OCI-LY7 (cell line): ENCODE results near the gene KIF16B. TPM values are rescaled to one million over a fixed set of nuclear protein-coding genes. Genes with fewer than 3 reads are reported as not detected.

ENCODE experiments used
- BruUV-seq: library from RNA; stranded (reverse); fragments of 400-500 nt; replicated peaks from 2 replicates; lab custom pipeline; 2021; lab: Mats Ljungman, UMichigan
- CTCF ChIA-PET: fragments of 300-600 bp; sonication (Branson Sonifier 250); formaldehyde crosslinking; loops from one replicate; lab custom pipeline; 2022; ENCODE audit warnings: antibody characterized with exemption; ENCODE audit not compliant: unreplicated experiment; lab: Charles Lee
- POLR2A ChIA-PET: fragments of 300-600 bp; sonication (Branson Sonifier 250); formaldehyde crosslinking; loops from one replicate; lab custom pipeline; 2022; ENCODE audit warnings: antibody characterized with exemption; lab: Charles Lee
- DNase-seq: peaks from one replicate; pipeline ENCODE4 v3.0.0-alpha.2; 2015; ENCODE audit warnings: low spot score
- H2AFZ ChIP-seq: fragments of 200-600 bp; sonication (generic), shearing (Covaris generic); 2 replicates; pipeline ENCODE4 v1.6.1; 2014; ENCODE audit warnings: mild to moderate bottlenecking, antibody characterized with exemption, low read length, moderate library complexity
- H3K27ac ChIP-seq: fragments of 200-600 bp; sonication (generic); 2 replicates; pipeline ENCODE4 v1.5.1; 2014; ENCODE audit warnings: mixed run types, low read depth, mild to moderate bottlenecking, moderate library complexity, low read length, inconsistent platforms; ENCODE audit not compliant: poor library complexity, severe bottlenecking
- H3K36me3 ChIP-seq: fragments of 200-600 bp; sonication (generic); 2 replicates; pipeline ENCODE4 v1.6.1; 2014; ENCODE audit warnings: mild to moderate bottlenecking, antibody characterized with exemption, low read length, moderate library complexity, mixed read lengths; ENCODE audit not compliant: insufficient read depth
- H3K4me1 ChIP-seq: fragments of 200-600 bp; sonication (generic); 2 replicates; pipeline ENCODE4 v1.5.1; 2014; ENCODE audit warnings: mild to moderate bottlenecking, low read length; ENCODE audit not compliant: insufficient read depth, poor library complexity, severe bottlenecking
- H3K4me2 ChIP-seq: fragments of 200-600 bp; sonication (generic); 2 replicates; pipeline ENCODE4 v1.6.1; 2014; ENCODE audit warnings: mild to moderate bottlenecking, low read length
- H3K4me3 ChIP-seq: fragments of 200-600 bp; sonication (generic); 2 replicates; pipeline ENCODE4 v1.5.1; 2014; ENCODE audit warnings: mild to moderate bottlenecking, low read depth, low read length; ENCODE audit not compliant: poor library complexity, severe bottlenecking
- H3K79me2 ChIP-seq: fragments of 200-600 bp; sonication (generic); 2 replicates; pipeline ENCODE4 v1.6.1; 2016; ENCODE audit warnings: low read depth, mild to moderate bottlenecking, low read length, moderate library complexity, mixed read lengths; ENCODE audit not compliant: insufficient read depth
- H3K9me2 ChIP-seq: fragments of 200-600 bp; sonication (generic); 2 replicates; pipeline ENCODE4 v1.6.1; 2016; ENCODE audit warnings: mild to moderate bottlenecking, low read length, mixed read lengths; ENCODE audit not compliant: insufficient read depth
- H3K9me3 ChIP-seq: fragments of 200-600 bp; sonication (generic); 2 replicates; pipeline ENCODE4 v1.6.1; 2014; ENCODE audit warnings: mild to moderate bottlenecking, mixed run types, low read length, mixed read lengths
- H4K20me1 ChIP-seq: fragments of 200-600 bp; sonication (generic); 2 replicates; pipeline ENCODE4 v1.6.1; 2014; ENCODE audit warnings: mild to moderate bottlenecking, antibody characterized with exemption, low read length, moderate library complexity, mixed read lengths; ENCODE audit not compliant: insufficient read depth
- CTCF ChIP-seq: fragments of 200-600 bp; sonication (generic); conservative IDR thresholded peaks from 2 replicates; pipeline ENCODE4 v1.5.1; 2014; ENCODE audit warnings: mild to moderate bottlenecking, antibody characterized with exemption, low read length, moderate library complexity, mixed read lengths
- EZH2phosphoT487 ChIP-seq: fragments of 200-600 bp; sonication (generic); IDR thresholded peaks from 2 replicates; pipeline ENCODE4 v1.6.1; 2018; ENCODE audit warnings: low read depth, borderline replicate concordance, mild to moderate bottlenecking, mixed run types, antibody characterized with exemption, low read length, moderate library complexity, mixed read lengths
- intact Hi-C: fragments of 100-400 bp; cut with micrococcal nuclease; formaldehyde crosslinking; loops from one replicate; pipeline ENCODE4 v1.10.0; 2022; ENCODE audit not compliant: unreplicated experiment
- total RNA-seq, 2 experiments: library from RNA; depleted of rRNA in 1 of 2; stranded (reverse); fragments of >200 nt in 1 of 2; shearing (Covaris generic) in 1 of 2; gene quantifications; 2 replicates each; pipeline ENCODE4 v1.2.3, GENCODE V29; 2014 to 2022

KIF16B gene
- total RNA-seq, 2 experiments from 2014 or later, result 6.2 to 11.2 TPM

- ChIA-PET POLR2A (no interaction called here), CTCF (no interaction called here)
- H4K20me1 ChIP-seq, result no peaks in the 10 kb centered on the region
- H3K4me1 ChIP-seq, result no peaks in the 10 kb centered on the region
- no peak overlapping the region for H3K4me3 ChIP-seq
- no peaks in the 10 kb centered on the region for H3K36me3 ChIP-seq
- no peaks in the 10 kb centered on the region for H3K79me2 ChIP-seq
- no peaks in the 10 kb centered on the region for H3K9me3 ChIP-seq
- TF ChIP-seq EZH2phosphoT487 (no peak), CTCF (no peak)
- H3K27ac ChIP-seq, result no peak overlapping the region
- no peaks in the 10 kb centered on the region for H3K9me2 ChIP-seq
- no peak overlapping the region for H3K4me2 ChIP-seq
- H2AFZ ChIP-seq, result no peak overlapping the region
- no TSS peak for BruUV-seq
- intact Hi-C loops, result no loop called here
- no peak for DNase-seq
Observed at GRCh38 chr20:16272780-16273360, 300.4 kb downstream of the KIF16B start.

GRCh38 chr20:16271450-16271849 lies 301.8 kb downstream of the KIF16B start:
- Histone ChIP-seq H3K9me3 (no peaks in the 10 kb centered on the region), H2AFZ (no peak overlapping the region), H3K4me1 (no peaks in the 10 kb centered on the region), H3K4me3 (no peak overlapping the region), H3K27ac (no peak overlapping the region), H3K36me3 (no peaks in the 10 kb centered on the region), H3K4me2 (no peak overlapping the region), H3K79me2 (no peaks in the 10 kb centered on the region), H4K20me1 (no peaks in the 10 kb centered on the region), H3K9me2 (no peaks in the 10 kb centered on the region)
- no TSS peak for BruUV-seq
- no peak for DNase-seq
- ChIA-PET CTCF (no interaction called here), POLR2A (interaction anchor here (1.1 kb wide), 1 partner anchor 24 kb away, joined by 3 read pairs; no protein-coding TSS in a partner anchor)
- TF ChIP-seq CTCF (no peak), EZH2phosphoT487 (no peak)
- intact Hi-C loops, result no loop called here

GRCh38 chr20:16270989-16271388 lies 302.3 kb downstream of the KIF16B start:
- Histone ChIP-seq H3K27ac (no peak overlapping the region), H4K20me1 (no peaks in the 10 kb centered on the region), H3K9me2 (no peaks in the 10 kb centered on the region), H3K4me1 (no peaks in the 10 kb centered on the region), H3K4me3 (no peak overlapping the region), H3K79me2 (no peaks in the 10 kb centered on the region), H3K9me3 (no peaks in the 10 kb centered on the region), H3K36me3 (no peaks in the 10 kb centered on the region), H3K4me2 (no peak overlapping the region), H2AFZ (no peak overlapping the region)
- no peak for TF ChIP-seq CTCF
- no peak for TF ChIP-seq EZH2phosphoT487
- ChIA-PET POLR2A (interaction anchor here (0.6 to 1.1 kb wide), 3 partner anchors 13 to 104 kb away, joined by 3 to 4 read pairs (median 3); no protein-coding TSS in a partner anchor), CTCF (no interaction called here)
- intact Hi-C loops, result no loop called here
- BruUV-seq, result no TSS peak
- DNase-seq, result no peak
